HepG2 (cell line): ENCODE results near the gene TAGAP. TPM values are rescaled to one million over a fixed set of nuclear protein-coding genes. Genes with fewer than 3 reads are reported as not detected.
"Not testable (repeated sequence)": the region's sequence is repeated elsewhere in the genome, so short reads cannot be mapped to it uniquely, and the experiment has no call there.

ENCODE experiments used
- ATAC-seq: fragments of 200-7000 bp; cut with Tn5 transposase; 3 replicates; pipeline ENCODE4 v1.9.1; 2020; ENCODE audit warnings: mild to moderate bottlenecking, moderate library complexity
- BruUV-seq: library from RNA; stranded (reverse); fragments of 400-500 nt; replicated peaks from 2 replicates; lab custom pipeline; 2021; lab: Mats Ljungman, UMichigan
- CTCF ChIA-PET: fragments of 300-600 bp; formaldehyde crosslinking; extraction: SDS; loops from one replicate; lab custom pipeline; 2021; ENCODE audit warnings: low total read pairs, inconsistent platforms, low intra/inter-chr PET ratio; lab: Yijun Ruan, JAX
- POLR2A ChIA-PET: fragments of 350-600 bp; sonication (Branson Sonifier 250); formaldehyde crosslinking; loops from one replicate; lab custom pipeline; 2020; ENCODE audit warnings: antibody characterized with exemption, inconsistent platforms; lab: Yijun Ruan, JAX
- DNase-seq: peaks from one replicate; pipeline ENCODE4 v3.0.0-alpha.2; 2015; ENCODE audit warnings: low spot score
- FAIRE-seq: peaks from 3 replicates; lab custom pipeline; 2011; peaks lifted over from hg19 to GRCh38; lab: Jason Lieb, UNC
- H2AFZ ChIP-seq: one replicate; pipeline ENCODE4 v1.6.1; 2011; ENCODE audit warnings: low read length, inconsistent platforms
- H3K27ac ChIP-seq: fragments of 300-600 bp; 3 replicates; pipeline ENCODE4 v1.8.0; 2011; ENCODE audit warnings: mixed run types, mild to moderate bottlenecking, mixed read lengths, low read length, inconsistent platforms; ENCODE audit not compliant: insufficient read depth; ENCODE audit errors: extremely low read length
- H3K27me3 ChIP-seq, 2 experiments: fragments of 200-600 bp in 1 of 2; 2 replicates in 1 of 2; 3 replicates in 1 of 2; pipeline versions ENCODE4 v1.6.0 to v1.8.0; 2011; ENCODE audit warnings: low read length in 2 of 2, mild to moderate bottlenecking in 2 of 2, moderate library complexity in 2 of 2, inconsistent platforms in 1 of 2; ENCODE audit not compliant: insufficient read depth in 2 of 2, control insufficient read depth in 1 of 2
- H3K36me3 ChIP-seq, 2 experiments: fragments of 200-600 bp in 1 of 2; replicated peaks in 1 of 2; 2 replicates in 1 of 2; 3 replicates in 1 of 2; pipeline versions ENCODE4 v1.5.1 to v1.8.0; 2011; ENCODE audit warnings: low read length in 2 of 2, inconsistent platforms in 1 of 2; ENCODE audit not compliant: insufficient read depth in 2 of 2, control insufficient read depth in 1 of 2
- H3K4me1 ChIP-seq: 2 replicates; pipeline ENCODE4 v1.5.1; 2012; ENCODE audit warnings: low read length, inconsistent platforms; ENCODE audit not compliant: insufficient read depth
- H3K4me2 ChIP-seq: 2 replicates; pipeline ENCODE4 v1.6.0; 2011; ENCODE audit warnings: low read depth, low read length, inconsistent platforms
- H3K4me3 ChIP-seq, 3 experiments: fragments of 200-600 bp in 1 of 3; sonication (generic), shearing (Covaris generic) in 1 of 3; replicated peaks in 1 of 3; 2 replicates each; pipeline ENCODE4 v1.5.1; 2011 to 2016; ENCODE audit warnings: low read length in 3 of 3, inconsistent platforms in 2 of 3, low read depth in 2 of 3, mild to moderate bottlenecking in 2 of 3, control low read depth in 1 of 3, mixed read lengths in 1 of 3; ENCODE audit not compliant: insufficient read depth in 1 of 3
- H3K79me2 ChIP-seq: one replicate; pipeline ENCODE4 v1.6.1; 2011; ENCODE audit warnings: low read length, inconsistent platforms; ENCODE audit not compliant: insufficient read depth
- H3K9ac ChIP-seq: 2 replicates; pipeline ENCODE4 v1.6.0; 2011; ENCODE audit warnings: mild to moderate bottlenecking, low read depth, low read length, inconsistent platforms; ENCODE audit not compliant: insufficient read depth
- H3K9me3 ChIP-seq: 2 replicates; pipeline ENCODE4 v1.5.1; 2012; ENCODE audit warnings: mild to moderate bottlenecking, low read length
- H4K20me1 ChIP-seq: 2 replicates; pipeline ENCODE4 v1.6.0; 2011; ENCODE audit warnings: inconsistent platforms, mild to moderate bottlenecking, low read length, moderate library complexity; ENCODE audit not compliant: insufficient read depth
- CBX2 ChIP-seq, 2 experiments: fragments of 200-600 bp in 1 of 2; sonication (generic); formaldehyde crosslinking in 1 of 2; IDR thresholded peaks; 2 replicates each; pipeline versions ENCODE4 v1.7.0 to v1.8.1; 2018 to 2022; ENCODE audit warnings: low read depth in 2 of 2, low read length in 1 of 2, mild to moderate bottlenecking in 1 of 2, missing genetic modification reagents in 1 of 2
- MAFK ChIP-seq, 2 experiments: IDR thresholded peaks in 1 of 2; conservative IDR thresholded peaks in 1 of 2; 2 replicates each; pipeline ENCODE4 v1.6.1; 2011; ENCODE audit warnings: improper control_type of control experiment in 2 of 2, low read length in 2 of 2
- RNF2 ChIP-seq: fragments of 450-650 bp; conservative IDR thresholded peaks from 2 replicates; pipeline ENCODE4 v1.6.1; 2016; ENCODE audit warnings: low read depth
- YY1 ChIP-seq: IDR thresholded peaks from 2 replicates; pipeline ENCODE4 v1.6.1; 2011; ENCODE audit warnings: low read length, low read depth, moderate library complexity, mild to moderate bottlenecking; ENCODE audit not compliant: insufficient read depth, insufficient replicate concordance
- ZFP36 ChIP-seq: fragments of 150-350 bp; IDR thresholded peaks from 2 replicates; pipeline ENCODE4 v1.6.1; 2018; ENCODE audit warnings: borderline replicate concordance, low read length, low read depth; ENCODE audit not compliant: partially characterized antibody
- ZNF782 ChIP-seq: sonication (generic); formaldehyde crosslinking; IDR thresholded peaks from 2 replicates; pipeline ENCODE4 v1.4.0; 2020; ENCODE audit warnings: missing genetic modification reagents, mild to moderate bottlenecking, borderline replicate concordance
- WGBS: methylation state at CpG from one replicate; pipeline ENCODE4 v1.1.6; 2017; ENCODE audit warnings: low lambda C conversion rate; 5-methylcytosine and 5-hydroxymethylcytosine counted together
- in situ Hi-C: cut with HindIII; loops from 2 replicates; pipeline ENCODE4 v1.10.0; 2017; ENCODE audit warnings: low pct_unique_long_range_greater_than_20kb; ENCODE audit not compliant: extremely low pct_ligation_motif_present
- intact Hi-C: fragments of 100-400 bp; cut with micrococcal nuclease; formaldehyde crosslinking; loops from one replicate; pipeline ENCODE4 v1.10.0; 2022; ENCODE audit not compliant: unreplicated experiment
- polyA plus RNA-seq, 8 experiments: library from polyadenylated mRNA; depleted of rRNA in 3 of 8; stranded (reverse) in 7 of 8; unstranded in 1 of 8; fragments of >200 nt; fragmentation: Illumina TruSeq in 4 of 8; extraction: Trizol in 4 of 8; gene quantifications; 2 replicates each; pipeline versions ENCODE4 v1.2.1 to v1.2.3, GENCODE V29; 2011 to 2016; ENCODE audit warnings: low read depth in 4 of 8, missing spikeins in 1 of 8, mixed read lengths in 1 of 8; ENCODE audit not compliant: insufficient read depth in 1 of 8
- total RNA-seq, 5 experiments: library from RNA; depleted of rRNA; stranded (reverse); fragments of >200 nt; fragmentation: Illumina TruSeq; extraction: Trizol; gene quantifications; 2 replicates each; pipeline ENCODE4 v1.2.3, GENCODE V29; 2016; ENCODE audit warnings: low read depth in 1 of 5

Gene TAGAP
- total and polyA plus RNA-seq, 2 of the 13 experiments (the other 11 are each of a cell fraction or from before 2014, with no cell fraction given), result not detected

- H3K4me2 ChIP-seq, result no peak overlapping the region
- H3K27ac ChIP-seq, result no peak overlapping the region
- TF ChIP-seq MAFK (conservative IDR thresholded peaks at IDR 0.05 in 1 of 2, IDR thresholded peaks at IDR 0.05 in 1 of 2; ENCODE audit: low read length in 2 of 2), result peak in 1 of 2 experiments; percentile 15; a peak in 1 of 4 replicates
- no peak for TF ChIP-seq YY1
- TF ChIP-seq CBX2 (IDR thresholded peaks at IDR 0.05; ENCODE audit: low read depth, low read length), result peak; percentile 95
- no peak for TF ChIP-seq CBX2 (CRISPR knock-in tag; IDR thresholded peaks at IDR 0.05; ENCODE audit: low read depth)
- peak; percentile 70 for TF ChIP-seq ZFP36
- TF ChIP-seq RNF2, result peak; percentile 83; the same call in 1 of the 2 replicates
- TF ChIP-seq ZNF782, result no peak
- no peak for FAIRE-seq
- no peaks in the 10 kb centered on the region for H3K79me2 ChIP-seq
- no peak for ATAC-seq
- H3K9ac ChIP-seq, result no peak overlapping the region
- DNase-seq, result no peak
- H3K36me3 ChIP-seq, result no peaks in the 10 kb centered on the region
- no TSS peak for BruUV-seq
- in situ Hi-C loops, result no loop called here
- peaks cover 10 to 62% of the 10 kb centered on the region in 2 experiments; a peak in 4 of 5 replicates for H3K27me3 ChIP-seq
- no peaks in the 10 kb centered on the region for H3K9me3 ChIP-seq
- no peaks in the 10 kb centered on the region for H3K4me1 ChIP-seq
- CTCF ChIA-PET, result no interaction called here
- no peaks in the 10 kb centered on the region for H4K20me1 ChIP-seq
- no peak overlapping the region for H2AFZ ChIP-seq
- no peak overlapping the region for H3K4me3 ChIP-seq
- 18% methylated on average over 8 of the region's 8 CpGs for WGBS
- intact Hi-C loops, result no loop called here
- POLR2A ChIA-PET, result no interaction called here
These were observed 5.6 kb downstream of the TAGAP start for GRCh38 chr6:159038914-159039884.

GRCh38 chr6:159038318-159038717 is 6.5 kb downstream of the TAGAP start:
- CTCF ChIA-PET, H3K9ac ChIP-seq, H3K9me3 ChIP-seq, intact Hi-C loops, H3K36me3 ChIP-seq, H3K79me2 ChIP-seq, BruUV-seq, FAIRE-seq, DNase-seq, H4K20me1 ChIP-seq, POLR2A ChIA-PET, H3K4me3 ChIP-seq, H3K4me1 ChIP-seq, H2AFZ ChIP-seq, H3K4me2 ChIP-seq, H3K27ac ChIP-seq, ATAC-seq, in situ Hi-C loops: not testable (repeated sequence)
- WGBS, result 20% methylated on average over 12 of the region's 12 CpGs
- H3K27me3 ChIP-seq, result peaks cover 10 to 55% of the 10 kb centered on the region in 2 experiments; a peak in 4 of 5 replicates
